AG10803 (cell line): Measurements from ENCODE around the gene THSD7B.
A peak's percentile ranks its signal among the peaks of the same experiment; 100 is the strongest.

ENCODE experiments used
- DNase-seq: peaks from one replicate; pipeline ENCODE4 v3.0.0; 2010; ENCODE audit warnings: low read depth
- H3K4me3 ChIP-seq: 2 replicates; pipeline ENCODE4 v1.5.1; 2011; ENCODE audit warnings: mild to moderate bottlenecking, low read length, control low read depth
- TF ChIP-seq, protein P1 (sequence below): conservative IDR thresholded peaks from 2 replicates; pipeline ENCODE4 v1.5.1; 2011; ENCODE audit warnings: mild to moderate bottlenecking, low read length, control low read depth, inconsistent platforms

The THSD7B gene

DNA sequence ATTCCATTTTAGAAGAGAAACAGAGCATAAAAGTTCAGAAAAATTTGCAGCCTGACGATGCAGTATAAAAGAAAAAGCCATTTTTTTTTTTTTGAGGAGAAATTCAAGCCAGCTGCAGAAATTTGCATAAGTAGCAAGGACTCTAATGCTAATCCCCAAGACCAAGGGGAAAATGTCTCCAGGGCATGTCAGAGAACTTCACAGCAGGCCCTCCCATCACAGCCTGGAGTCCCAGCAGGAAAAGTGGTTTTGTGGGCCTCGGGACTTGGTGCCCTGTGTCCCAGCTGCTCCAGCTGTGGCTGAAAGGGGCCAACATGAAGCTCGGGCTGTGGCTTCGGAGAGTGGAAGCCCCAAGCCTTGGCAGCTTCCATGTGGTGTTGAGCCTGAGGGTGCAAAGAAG, 873.6 kb downstream of the THSD7B start:
- DNase-seq: no peak
- H3K4me3 ChIP-seq: no peak overlapping the region
- TF ChIP-seq, protein P1, sequence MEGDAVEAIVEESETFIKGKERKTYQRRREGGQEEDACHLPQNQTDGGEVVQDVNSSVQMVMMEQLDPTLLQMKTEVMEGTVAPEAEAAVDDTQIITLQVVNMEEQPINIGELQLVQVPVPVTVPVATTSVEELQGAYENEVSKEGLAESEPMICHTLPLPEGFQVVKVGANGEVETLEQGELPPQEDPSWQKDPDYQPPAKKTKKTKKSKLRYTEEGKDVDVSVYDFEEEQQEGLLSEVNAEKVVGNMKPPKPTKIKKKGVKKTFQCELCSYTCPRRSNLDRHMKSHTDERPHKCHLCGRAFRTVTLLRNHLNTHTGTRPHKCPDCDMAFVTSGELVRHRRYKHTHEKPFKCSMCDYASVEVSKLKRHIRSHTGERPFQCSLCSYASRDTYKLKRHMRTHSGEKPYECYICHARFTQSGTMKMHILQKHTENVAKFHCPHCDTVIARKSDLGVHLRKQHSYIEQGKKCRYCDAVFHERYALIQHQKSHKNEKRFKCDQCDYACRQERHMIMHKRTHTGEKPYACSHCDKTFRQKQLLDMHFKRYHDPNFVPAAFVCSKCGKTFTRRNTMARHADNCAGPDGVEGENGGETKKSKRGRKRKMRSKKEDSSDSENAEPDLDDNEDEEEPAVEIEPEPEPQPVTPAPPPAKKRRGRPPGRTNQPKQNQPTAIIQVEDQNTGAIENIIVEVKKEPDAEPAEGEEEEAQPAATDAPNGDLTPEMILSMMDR: no peak

DNA sequence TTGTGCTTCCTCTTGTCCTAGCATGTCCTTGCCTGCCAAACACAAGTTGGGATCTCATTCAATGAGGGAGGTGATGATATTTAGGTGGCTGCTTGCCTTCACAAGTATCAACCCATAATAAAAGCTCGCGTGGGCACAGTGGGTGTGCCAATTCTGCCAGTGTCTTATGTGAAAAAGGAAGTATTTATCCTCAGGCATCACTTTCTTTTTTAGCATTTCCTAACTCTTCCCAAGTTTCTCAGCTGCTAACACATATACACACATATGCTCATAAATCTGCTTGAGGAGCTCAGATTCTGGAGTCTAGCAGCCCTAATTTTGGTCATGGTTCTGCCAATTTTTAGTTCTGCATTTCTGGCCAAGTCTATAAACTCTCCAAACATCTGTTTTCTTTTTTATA, 879.4 kb downstream of the THSD7B start:
- H3K4me3 ChIP-seq: no peak overlapping the region
- TF ChIP-seq, protein P1: no peak
- DNase-seq: no peak

DNA sequence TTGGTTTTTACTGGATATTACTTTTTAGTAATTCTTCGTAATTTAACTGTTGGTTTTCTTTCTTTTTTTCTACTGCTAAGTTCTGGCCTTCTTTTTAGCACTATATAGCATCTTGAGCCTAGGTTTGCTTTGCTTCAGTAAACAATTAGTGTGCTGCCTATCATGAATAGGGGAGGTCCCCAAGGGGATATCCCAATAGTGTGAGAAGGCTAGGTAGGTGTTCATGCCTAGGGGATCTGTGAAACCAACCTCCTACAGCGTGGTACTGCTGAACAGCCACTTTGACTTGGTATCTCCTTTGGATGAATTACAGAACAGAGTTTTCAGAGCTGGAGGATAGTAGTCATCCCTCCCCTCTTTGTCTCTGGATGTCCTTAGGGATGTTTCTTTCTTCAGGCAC, 888.7 kb downstream of the THSD7B start:
- TF ChIP-seq, protein P1: no peak
- H3K4me3 ChIP-seq: no peak overlapping the region
- DNase-seq: no peak

GRCh38 chr2:137655814-137656213, 890.5 kb downstream of the THSD7B start:
- TF ChIP-seq, protein P1: no peak
- no peak overlapping the region for H3K4me3 ChIP-seq
- no peak for DNase-seq

DNA sequence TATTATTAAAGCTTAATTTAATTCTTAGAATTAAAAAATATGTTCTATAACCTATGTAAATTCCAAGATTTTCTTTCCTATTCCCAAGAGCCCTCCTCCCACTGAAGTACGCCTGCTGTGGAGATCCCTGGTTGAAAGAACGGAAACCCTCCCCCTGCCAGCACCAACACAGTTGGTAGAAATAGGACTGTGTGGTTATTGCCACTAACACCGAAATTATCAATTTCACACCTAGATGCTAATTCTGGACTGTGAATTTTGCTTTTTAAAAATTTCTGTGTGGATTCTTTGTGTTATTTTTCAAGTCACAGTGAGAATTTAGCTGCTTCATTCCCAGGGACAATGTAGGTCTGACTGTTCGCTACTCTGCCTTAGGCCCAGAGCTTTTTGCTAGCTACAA, 893.1 kb downstream of the THSD7B start:
- H3K4me3 ChIP-seq: no peak overlapping the region
- TF ChIP-seq, protein P1: no peak
- no peak for DNase-seq

GRCh38 chr2:137659616-137660015, 894.3 kb downstream of the THSD7B start:
- peak; percentile 21 for DNase-seq
- H3K4me3 ChIP-seq: no peak overlapping the region
- TF ChIP-seq, protein P1: peak; percentile 37

DNA sequence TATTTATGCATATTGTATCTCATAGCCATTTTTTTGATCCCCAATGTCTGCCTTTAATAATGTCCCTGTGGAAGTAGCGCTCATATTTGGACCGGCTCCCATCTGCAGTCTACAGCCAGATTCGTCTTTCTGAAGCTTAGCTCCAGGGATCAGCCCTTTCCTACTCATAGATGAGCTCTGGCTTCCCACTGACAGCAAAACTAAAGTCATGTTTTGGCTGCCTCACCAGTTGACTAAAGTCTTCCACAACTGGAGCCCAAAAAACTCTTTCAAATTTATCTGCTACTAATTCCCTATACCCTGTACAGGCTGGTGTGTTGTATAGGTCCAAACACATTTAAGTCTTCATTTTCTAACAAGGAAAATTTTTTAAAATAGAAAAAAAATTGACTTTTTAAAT, 904.8 kb downstream of the THSD7B start:
- DNase-seq: no peak
- TF ChIP-seq, protein P1: no peak
- H3K4me3 ChIP-seq: no peak overlapping the region
